Activated naive CD4-positive, alpha-beta T cell treated with anti-CD3 and anti-CD28 coated beads for 36 hours (primary cell): ENCODE results near the gene GRIK3. TPM values are rescaled to one million over a fixed set of nuclear protein-coding genes. Genes with fewer than 3 reads are reported as not detected.

Source experiments
- CTCF ChIA-PET: fragments of 350-600 bp; sonication (Branson Sonifier 250); formaldehyde crosslinking; loops from one replicate; lab custom pipeline; 2021; ENCODE audit warnings: antibody characterized with exemption; lab: Charles Lee
- DNase-seq: peaks from one replicate; pipeline ENCODE4 v3.0.0-alpha.2; 2020
- H3K27ac Mint-ChIP-seq: one replicate; pipeline ENCODE4 v1.8.0; 2021; ENCODE audit warnings: mild to moderate bottlenecking, mixed read lengths
- H3K27me3 Mint-ChIP-seq: one replicate; pipeline ENCODE4 v1.8.0; 2021; ENCODE audit warnings: low read depth, mixed read lengths
- H3K36me3 Mint-ChIP-seq: one replicate; pipeline ENCODE4 v1.8.0; 2021; ENCODE audit warnings: low read depth, mixed read lengths
- H3K4me1 Mint-ChIP-seq: one replicate; pipeline ENCODE4 v1.8.0; 2021; ENCODE audit warnings: low read depth, mixed read lengths
- H3K4me3 Mint-ChIP-seq: one replicate; pipeline ENCODE4 v1.8.0; 2021; ENCODE audit warnings: mild to moderate bottlenecking, moderate library complexity, mixed read lengths
- H3K9me3 Mint-ChIP-seq: one replicate; pipeline ENCODE4 v1.8.0; 2021; ENCODE audit warnings: mixed read lengths
- intact Hi-C: fragments of 100-400 bp; cut with micrococcal nuclease; formaldehyde crosslinking; loops from one replicate; pipeline ENCODE4 v1.15.1; 2023
- total RNA-seq, 2 experiments: library from RNA; stranded (reverse); gene quantifications; one replicate each; pipeline ENCODE4 v1.2.3, GENCODE V29; 2021

The GRIK3 gene
- total RNA-seq, 2 experiments from 2014 or later: not detected

- Mint-ChIP-seq H3K27me3 (no peaks in the 10 kb centered on the region), H3K36me3 (no peaks in the 10 kb centered on the region), H3K4me3 (no peak overlapping the region), H3K9me3 (no peaks in the 10 kb centered on the region), H3K4me1 (no peaks in the 10 kb centered on the region), H3K27ac (no peak overlapping the region)
- intact Hi-C loops: no loop called here
- CTCF ChIA-PET: no interaction called here
- DNase-seq: no peak
Measured at GRCh38 chr1:36842448-36842847, 191.9 kb downstream of the GRIK3 start.

GRCh38 chr1:36839485-36839884 lies 194.8 kb downstream of the GRIK3 start:
- CTCF ChIA-PET: no interaction called here

GRCh38 chr1:36838888-36839287 lies 195.4 kb downstream of the GRIK3 start:
- Mint-ChIP-seq H3K4me1 (no peaks in the 10 kb centered on the region), H3K27me3 (peaks cover 2% of the 10 kb centered on the region), H3K36me3 (no peaks in the 10 kb centered on the region), H3K9me3 (no peaks in the 10 kb centered on the region), H3K27ac (no peak overlapping the region), H3K4me3 (no peak overlapping the region)
- intact Hi-C loops: no loop called here
- no peak for DNase-seq
- CTCF ChIA-PET: no interaction called here

More at GRCh38 chr1:36839485-36839884, 194.8 kb downstream of the GRIK3 start:
- H3K4me1 Mint-ChIP-seq: no peaks in the 10 kb centered on the region
- no peaks in the 10 kb centered on the region for H3K36me3 Mint-ChIP-seq
- H3K27me3 Mint-ChIP-seq: peaks cover 2% of the 10 kb centered on the region
- no peak overlapping the region for H3K4me3 Mint-ChIP-seq
- H3K27ac Mint-ChIP-seq: no peak overlapping the region
- H3K9me3 Mint-ChIP-seq: no peaks in the 10 kb centered on the region
- intact Hi-C loops: no loop called here
- DNase-seq: no peak

GRCh38 chr1:36836916-36837315 lies 197.4 kb downstream of the GRIK3 start:
- H3K9me3 Mint-ChIP-seq: no peaks in the 10 kb centered on the region
- intact Hi-C loops: no loop called here
- H3K4me1 Mint-ChIP-seq: no peaks in the 10 kb centered on the region
- no peaks in the 10 kb centered on the region for H3K36me3 Mint-ChIP-seq
- no peak overlapping the region for H3K4me3 Mint-ChIP-seq
- CTCF ChIA-PET: no interaction called here
- H3K27ac Mint-ChIP-seq: no peak overlapping the region
- no peak for DNase-seq
- H3K27me3 Mint-ChIP-seq: peaks cover 2% of the 10 kb centered on the region

- CTCF ChIA-PET: no interaction called here
- no peaks in the 10 kb centered on the region for H3K9me3 Mint-ChIP-seq
- DNase-seq: no peak
Measured at GRCh38 chr1:36836196-36836883, 198.0 kb downstream of the GRIK3 start.

GRCh38 chr1:36835696-36836095 lies 198.6 kb downstream of the GRIK3 start:
- CTCF ChIA-PET: no interaction called here
- no peak overlapping the region for H3K4me3 Mint-ChIP-seq
- peaks cover 5% of the 10 kb centered on the region for H3K27me3 Mint-ChIP-seq

More at GRCh38 chr1:36836196-36836883, 198.0 kb downstream of the GRIK3 start:
- Mint-ChIP-seq H3K4me1 (no peaks in the 10 kb centered on the region), H3K4me3 (no peak overlapping the region), H3K27me3 (peaks cover 5% of the 10 kb centered on the region), H3K27ac (no peak overlapping the region), H3K36me3 (no peaks in the 10 kb centered on the region)
- intact Hi-C loops: no loop called here

GRCh38 chr1:36835017-36835695 lies 199.2 kb downstream of the GRIK3 start:
- Mint-ChIP-seq H3K9me3 (no peaks in the 10 kb centered on the region), H3K27me3 (peaks cover 5% of the 10 kb centered on the region), H3K27ac (no peak overlapping the region), H3K36me3 (no peaks in the 10 kb centered on the region), H3K4me3 (no peak overlapping the region), H3K4me1 (no peaks in the 10 kb centered on the region)
- intact Hi-C loops: no loop called here
- CTCF ChIA-PET: no interaction called here
- no peak for DNase-seq

More at GRCh38 chr1:36835696-36836095, 198.6 kb downstream of the GRIK3 start:
- no peaks in the 10 kb centered on the region for H3K36me3 Mint-ChIP-seq
- H3K9me3 Mint-ChIP-seq: no peaks in the 10 kb centered on the region
- DNase-seq: no peak
- H3K27ac Mint-ChIP-seq: no peak overlapping the region
- H3K4me1 Mint-ChIP-seq: no peaks in the 10 kb centered on the region
- intact Hi-C loops: no loop called here

- CTCF ChIA-PET: no interaction called here
- Mint-ChIP-seq H3K4me1 (no peaks in the 10 kb centered on the region), H3K27me3 (peaks cover 5% of the 10 kb centered on the region), H3K4me3 (no peak overlapping the region), H3K36me3 (no peaks in the 10 kb centered on the region), H3K9me3 (no peaks in the 10 kb centered on the region), H3K27ac (no peak overlapping the region)
- intact Hi-C loops: no loop called here
- no peak for DNase-seq
Measured at GRCh38 chr1:36834586-36834985, 199.7 kb downstream of the GRIK3 start.

GRCh38 chr1:36831186-36831810 lies 203.0 kb downstream of the GRIK3 start:
- Mint-ChIP-seq H3K4me3 (no peak overlapping the region), H3K36me3 (no peaks in the 10 kb centered on the region), H3K4me1 (no peaks in the 10 kb centered on the region), H3K27ac (no peak overlapping the region), H3K9me3 (no peaks in the 10 kb centered on the region), H3K27me3 (peaks cover 5% of the 10 kb centered on the region)
- no peak for DNase-seq
- CTCF ChIA-PET: no interaction called here
- intact Hi-C loops: no loop called here

GRCh38 chr1:36829961-36830360 lies 204.4 kb downstream of the GRIK3 start:
- Mint-ChIP-seq H3K9me3 (no peaks in the 10 kb centered on the region), H3K27me3 (peaks cover 3% of the 10 kb centered on the region), H3K36me3 (no peaks in the 10 kb centered on the region), H3K27ac (no peak overlapping the region), H3K4me3 (no peak overlapping the region), H3K4me1 (no peaks in the 10 kb centered on the region)
- intact Hi-C loops: no loop called here
- DNase-seq: no peak
- CTCF ChIA-PET: no interaction called here

GRCh38 chr1:36829066-36829465 lies 205.2 kb downstream of the GRIK3 start:
- Mint-ChIP-seq H3K9me3 (no peaks in the 10 kb centered on the region), H3K4me3 (no peak overlapping the region), H3K36me3 (no peaks in the 10 kb centered on the region), H3K27me3 (peaks cover 3% of the 10 kb centered on the region), H3K4me1 (no peaks in the 10 kb centered on the region), H3K27ac (no peak overlapping the region)
- intact Hi-C loops: no loop called here
- CTCF ChIA-PET: interaction anchor here (0.7 kb wide), 1 partner anchor 307 kb away, joined by 3 read pairs; no protein-coding TSS in a partner anchor
- no peak for DNase-seq

GRCh38 chr1:36825226-36825625 lies 209.1 kb downstream of the GRIK3 start:
- intact Hi-C loops: no loop called here
- Mint-ChIP-seq H3K27me3 (no peaks in the 10 kb centered on the region), H3K4me3 (no peak overlapping the region), H3K9me3 (no peaks in the 10 kb centered on the region), H3K36me3 (no peaks in the 10 kb centered on the region), H3K27ac (no peak overlapping the region), H3K4me1 (no peaks in the 10 kb centered on the region)
- no peak for DNase-seq
- CTCF ChIA-PET: no interaction called here
